NCI-H460 (cell line): ENCODE data around the gene PSMA5. TPM values are rescaled to one million over a fixed set of nuclear protein-coding genes. Genes with fewer than 3 reads are reported as not detected.
"Not testable (repeated sequence)": the region's sequence is repeated elsewhere in the genome, so short reads cannot be mapped to it uniquely, and the experiment has no call there.

Experiments
- DNase-seq: peaks from one replicate; pipeline ENCODE4 v3.0.0-alpha.2; 2016; ENCODE audit warnings: low read depth; ENCODE audit errors: extremely low read depth
- total RNA-seq: library from RNA; depleted of rRNA; stranded (reverse); fragments of >200 nt; shearing (Covaris generic); gene quantifications from 2 replicates; pipeline ENCODE4 v1.2.3, GENCODE V29; 2014

Gene PSMA5
- total RNA-seq, 1 experiment from 2014 or later, result 98.2 TPM

DNA sequence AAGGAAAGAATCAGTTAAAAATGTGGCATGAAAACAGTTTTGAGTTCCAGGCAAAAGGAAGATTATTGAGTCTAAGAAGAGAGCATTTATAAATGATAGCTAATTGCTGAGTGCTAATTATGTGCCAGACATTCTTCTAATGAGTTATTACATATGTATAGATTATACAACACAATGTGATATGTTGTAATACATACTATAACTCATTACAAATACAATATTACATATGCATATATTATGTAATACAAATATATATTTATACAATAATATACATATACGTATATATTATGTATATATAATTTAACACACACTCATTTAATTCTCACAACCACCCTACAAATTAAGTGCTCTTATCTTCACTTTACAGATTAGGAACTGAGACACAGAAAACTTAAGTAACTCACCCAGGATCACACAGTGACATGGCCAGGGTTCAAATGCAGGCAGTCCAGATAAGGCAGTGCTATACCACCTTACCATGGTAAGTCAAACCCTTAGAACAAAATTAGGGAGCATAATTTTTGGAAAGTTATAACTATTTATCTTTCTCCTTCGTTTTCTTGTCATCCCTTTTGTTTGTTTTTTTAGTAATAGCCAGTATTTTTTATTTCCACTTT is 32.5 kb downstream of the PSMA5 start:
- DNase-seq, result no peak

DNA sequence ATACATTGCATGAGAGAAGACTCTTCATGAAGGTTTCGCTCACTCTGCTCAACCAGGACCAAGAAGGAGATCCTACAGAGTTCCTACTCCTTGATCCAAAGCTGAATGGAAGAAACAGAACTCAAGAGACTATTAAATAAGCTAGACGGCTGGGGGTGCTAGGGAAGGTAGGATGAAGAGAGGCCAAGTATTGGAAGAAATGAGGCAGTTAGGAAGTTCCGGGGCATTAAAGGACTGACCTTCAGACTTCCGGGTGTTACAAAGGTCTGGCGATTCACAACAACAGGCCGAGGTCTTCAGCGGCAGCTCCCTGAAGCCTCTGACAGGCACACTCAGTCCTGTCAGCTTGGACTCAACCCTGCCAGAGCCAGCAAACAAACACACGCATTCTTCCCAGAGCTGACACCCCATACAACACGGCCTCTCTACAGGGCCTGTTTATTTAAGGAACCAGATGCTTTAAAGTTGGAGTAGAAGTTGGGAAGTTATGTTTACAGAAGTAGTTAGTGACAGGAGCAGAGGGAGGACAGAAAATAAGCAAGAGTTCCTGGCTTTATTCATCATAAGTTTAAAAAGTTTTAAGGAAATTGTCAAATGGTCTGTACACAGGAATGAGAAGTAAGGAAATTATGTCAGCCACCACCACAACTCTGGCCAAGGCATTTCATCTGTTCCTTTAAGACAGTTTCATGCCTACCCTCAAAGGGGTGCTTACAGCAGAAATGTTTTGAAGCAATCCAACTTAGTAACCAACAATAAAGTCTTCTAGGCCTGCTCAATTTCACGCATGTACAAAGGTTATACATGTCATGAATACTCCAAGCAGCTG is 33.2 kb downstream of the PSMA5 start:
- DNase-seq, result no peak

DNA sequence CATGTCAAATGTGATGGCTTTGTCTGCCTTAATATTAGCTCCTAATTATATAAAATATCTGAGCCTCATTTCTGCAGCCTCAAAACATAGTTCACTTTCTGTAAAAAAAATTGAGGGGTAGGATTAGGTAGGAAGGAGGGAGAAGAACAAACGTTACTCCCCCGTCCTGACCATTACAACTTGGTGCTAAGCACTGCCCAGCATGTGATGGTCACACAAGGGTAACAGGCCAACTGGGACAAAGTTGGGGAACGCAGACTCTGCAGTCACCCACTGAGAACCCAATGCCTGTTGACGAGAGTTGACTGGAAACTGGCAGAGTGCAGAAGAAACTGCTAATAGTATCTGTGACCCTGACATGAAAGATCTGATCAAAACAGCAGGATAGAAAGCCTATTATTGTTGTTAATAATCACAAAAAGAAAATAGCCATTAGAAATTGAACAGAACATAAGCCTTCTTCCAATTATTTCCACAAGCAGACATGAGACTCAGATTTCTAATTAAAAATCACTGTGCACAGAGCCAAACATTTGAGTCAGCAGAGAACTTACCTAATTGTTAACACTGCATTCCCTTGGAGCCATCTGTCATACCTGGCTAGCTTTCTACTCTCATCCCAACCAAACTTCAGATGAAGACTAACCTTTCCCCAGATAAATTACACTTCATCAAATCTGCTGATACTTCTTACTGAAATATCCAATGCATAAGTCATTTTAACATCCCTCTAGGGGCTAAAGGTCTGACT is 34.0 kb downstream of the PSMA5 start:
- DNase-seq, result no peak

DNA sequence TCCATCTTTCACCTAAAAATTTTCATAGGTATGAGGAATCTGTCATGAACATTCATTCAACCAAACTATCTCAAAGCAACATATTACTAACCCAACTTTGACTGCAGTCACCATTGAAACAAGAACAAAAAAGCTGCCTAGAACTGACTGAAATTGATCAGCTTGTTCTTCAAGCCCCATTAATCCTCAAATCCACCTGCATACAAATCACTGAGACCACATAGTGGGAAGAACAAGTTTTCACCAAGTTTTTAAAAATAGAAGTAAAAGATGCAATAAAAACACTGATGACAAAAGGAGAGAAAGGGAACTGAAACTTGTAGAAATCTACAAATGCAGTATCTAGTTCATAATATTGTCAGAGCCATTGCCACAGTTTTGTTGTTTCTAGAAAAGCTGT is 34.6 kb downstream of the PSMA5 start:
- no peak for DNase-seq

DNA sequence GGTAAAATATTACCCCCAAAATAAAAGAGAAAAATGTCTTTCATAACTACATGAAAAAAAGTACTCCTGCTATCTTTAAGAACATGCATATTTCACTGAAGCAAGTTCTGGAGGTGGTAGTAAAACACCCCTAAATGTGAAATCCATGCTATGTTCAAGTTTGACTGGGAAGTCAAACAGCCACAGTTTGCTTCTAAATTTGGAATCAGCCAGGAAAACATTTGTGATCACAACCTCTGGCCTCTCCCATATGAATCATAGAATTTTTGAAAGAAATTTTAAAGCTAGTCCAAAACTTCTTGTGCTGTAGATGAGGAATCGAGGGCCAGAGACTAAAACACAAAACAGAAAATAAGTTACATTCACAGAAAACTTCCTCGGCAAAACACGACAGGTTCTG is 35.1 kb downstream of the PSMA5 start:
- no peak for DNase-seq

DNA sequence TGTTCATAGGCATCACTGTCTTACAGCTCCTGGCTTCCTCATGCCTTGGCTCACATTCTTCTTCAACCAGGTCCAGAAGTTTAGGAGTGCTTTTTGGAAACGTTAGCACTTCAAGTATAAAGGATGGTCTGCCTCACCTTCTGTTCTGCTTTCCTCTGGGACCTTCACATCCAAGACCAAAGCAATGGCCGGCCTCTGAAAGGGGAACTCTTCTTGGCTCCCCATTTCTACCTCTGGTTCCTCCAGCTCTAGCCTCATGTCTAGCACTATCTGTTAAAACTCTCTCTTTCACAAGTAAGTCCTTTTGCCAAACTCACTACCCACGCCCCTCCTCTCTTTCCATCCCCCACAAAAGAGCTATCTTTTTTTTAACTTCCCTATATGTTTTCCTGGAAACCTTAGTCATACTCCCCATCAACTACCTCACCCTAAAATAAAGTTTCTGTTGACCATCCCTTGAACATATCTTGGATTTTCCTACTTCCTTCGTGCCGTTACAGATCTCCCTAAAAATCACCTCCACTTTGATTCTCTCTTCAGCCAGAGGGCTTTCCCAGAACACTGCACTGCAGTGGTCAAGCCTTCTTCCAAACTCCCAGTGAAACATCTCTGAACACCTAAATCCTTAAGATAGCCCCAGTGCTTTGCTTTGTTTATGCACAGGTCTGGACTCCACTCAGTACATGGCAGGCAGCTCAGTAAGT is 36.5 kb downstream of the PSMA5 start:
- DNase-seq, result no peak

DNA sequence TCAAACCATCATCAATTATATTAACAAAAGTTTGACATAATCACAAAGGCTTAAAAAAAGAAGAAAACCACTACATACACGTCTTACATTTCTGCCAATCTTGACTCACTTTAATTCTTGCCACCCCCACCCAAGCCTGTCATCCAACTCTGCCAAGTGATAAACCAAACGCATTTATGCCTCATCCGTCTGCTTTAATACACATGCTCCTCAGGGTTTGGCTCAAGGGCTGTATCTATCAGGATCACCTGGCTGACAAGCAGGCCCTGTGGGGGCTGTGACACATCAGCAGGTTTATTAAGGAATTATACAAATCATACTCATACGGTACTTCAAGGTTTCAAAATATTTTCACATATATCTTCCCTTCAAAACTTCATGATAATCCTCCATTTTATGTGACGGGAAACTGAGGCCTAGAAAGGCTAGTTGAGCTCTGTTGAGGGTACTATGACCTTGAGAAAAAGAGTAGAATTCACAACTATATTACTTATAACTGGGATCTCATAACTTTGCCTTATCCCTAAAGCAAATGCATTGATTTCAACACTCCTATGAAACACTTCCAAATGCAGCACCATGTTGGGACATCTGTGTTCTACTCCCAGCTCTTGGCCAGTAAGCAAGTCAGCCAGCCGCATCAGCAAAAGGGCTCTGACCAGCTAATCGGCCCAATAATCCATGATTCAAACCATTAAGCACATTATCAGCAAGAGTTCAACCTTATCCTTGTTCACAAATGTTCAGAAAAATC is 37.2 kb downstream of the PSMA5 start:
- DNase-seq, result no peak

DNA sequence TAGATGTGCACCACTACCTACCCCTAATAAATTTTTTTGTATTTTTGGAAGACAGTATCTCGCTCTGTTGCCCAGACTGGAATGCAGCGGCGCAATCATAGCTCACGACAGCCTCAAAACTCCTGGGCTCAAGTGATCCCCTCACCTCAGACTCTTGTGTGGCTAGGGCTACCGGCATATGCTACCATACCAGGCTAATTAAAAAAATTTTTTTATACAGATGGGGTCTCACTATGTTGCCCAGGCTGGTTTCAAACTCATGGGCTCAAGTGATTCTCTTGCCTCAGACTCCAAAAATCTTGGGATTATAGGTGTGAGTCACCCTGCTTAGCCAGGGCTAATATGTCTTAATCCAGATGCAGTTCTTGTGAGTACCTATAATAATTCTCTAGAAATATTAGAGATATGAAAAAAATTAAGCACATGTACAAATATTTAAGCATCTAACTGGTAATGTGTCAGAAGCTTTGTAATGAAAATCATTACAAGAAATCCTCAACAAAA is 38.0 kb downstream of the PSMA5 start:
- no peak for DNase-seq

DNA sequence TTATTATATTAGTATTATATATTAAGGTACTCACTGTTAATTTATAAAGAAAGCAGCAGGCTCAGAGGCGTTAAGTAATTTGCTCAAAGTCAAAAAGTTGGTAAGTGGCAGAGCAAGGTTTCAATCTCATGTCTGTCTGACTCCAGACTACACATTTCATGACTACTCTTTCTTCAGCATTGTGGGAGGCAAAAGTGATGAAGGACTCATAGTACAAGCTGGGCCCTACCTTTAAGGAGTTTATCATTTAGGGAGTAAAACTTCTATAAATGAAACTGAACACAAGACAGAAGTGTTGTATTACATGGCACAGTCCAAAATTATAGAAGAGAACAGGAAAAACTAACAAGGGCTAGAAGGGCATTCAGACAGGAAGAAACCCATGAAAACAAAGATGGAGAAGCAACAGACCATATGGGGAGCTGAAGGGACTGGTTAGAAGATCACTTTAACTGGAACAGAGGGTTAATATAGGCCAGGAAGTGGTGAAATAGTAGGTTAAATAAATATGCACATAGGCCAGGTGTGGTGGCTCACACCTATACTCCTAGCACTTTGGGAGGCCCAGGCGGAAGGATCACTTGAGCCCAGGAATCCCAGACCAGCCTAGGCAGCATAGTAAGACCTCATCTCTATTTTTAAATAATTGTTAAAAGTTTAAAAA is 40.1 kb downstream of the PSMA5 start:
- no peak for DNase-seq

DNA sequence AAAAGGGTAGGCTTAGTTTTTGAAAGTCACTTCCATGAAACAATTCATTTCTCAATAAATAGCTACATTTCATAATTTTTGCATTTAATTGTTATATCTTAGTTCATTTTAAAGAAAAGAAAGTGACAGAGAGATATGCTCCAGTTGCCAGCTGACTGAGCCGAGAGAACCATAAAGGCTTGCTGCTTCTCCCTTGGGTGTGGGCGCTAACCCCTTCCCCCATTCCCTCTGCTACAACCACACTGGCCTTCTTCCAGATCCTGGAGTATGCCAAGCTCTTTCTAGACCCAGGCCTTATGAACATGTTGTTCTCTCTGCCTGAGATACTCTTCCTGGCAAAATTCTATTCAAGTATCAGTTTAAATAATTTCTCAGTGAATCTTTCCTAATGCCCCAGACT is 40.8 kb downstream of the PSMA5 start:
- DNase-seq, result no peak

DNA sequence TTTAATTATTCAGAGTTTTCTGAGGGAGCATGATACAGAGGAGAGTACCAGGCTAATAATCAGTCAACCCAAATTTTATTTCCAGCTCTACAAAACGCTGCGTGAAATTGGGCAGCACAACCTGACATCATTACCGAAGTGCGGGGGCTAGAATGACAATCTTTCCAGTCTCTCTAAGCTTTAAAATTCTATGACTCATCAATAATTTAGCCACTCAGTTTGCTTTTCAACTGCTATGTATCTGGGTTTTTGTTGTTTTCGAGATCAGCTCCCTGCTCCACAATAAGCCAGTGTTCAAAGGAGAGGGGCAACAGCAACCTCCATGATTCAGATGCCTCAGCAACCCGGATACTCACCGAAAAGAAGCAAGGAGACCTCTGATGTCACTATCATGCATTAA is 42.4 kb downstream of the PSMA5 start:
- no peak for DNase-seq

DNA sequence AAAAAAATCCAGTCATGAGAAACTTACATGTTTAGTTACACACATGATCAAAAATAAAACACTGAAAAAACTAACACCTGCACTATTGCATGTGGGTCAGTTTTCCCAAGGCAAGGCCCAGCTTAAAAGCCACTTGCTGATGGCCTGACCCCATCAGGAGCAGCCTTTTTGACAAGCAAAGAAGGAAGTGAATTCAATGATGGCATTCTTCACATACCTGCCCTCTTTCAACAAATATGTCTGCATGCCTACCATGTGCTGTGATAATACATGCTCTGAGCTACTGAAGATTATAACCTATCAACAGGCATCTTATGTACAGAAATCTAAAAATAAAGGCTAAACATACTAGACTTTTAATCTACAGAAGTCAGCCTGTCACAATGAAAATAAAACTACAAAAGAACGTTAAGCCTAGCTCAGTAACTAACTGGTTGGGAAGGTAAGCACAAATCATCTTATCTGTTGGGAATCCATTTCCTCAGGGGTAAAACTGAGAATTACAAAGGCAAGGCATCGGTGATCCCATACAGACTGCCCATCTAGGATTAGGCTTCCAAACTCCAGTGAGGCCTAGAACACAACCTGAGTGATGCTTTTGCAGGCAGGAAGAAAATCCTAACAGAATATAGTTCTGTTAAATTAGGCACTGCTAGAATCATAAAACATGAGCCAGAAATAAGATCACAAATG is 43.0 kb downstream of the PSMA5 start:
- DNase-seq, result no peak

DNA sequence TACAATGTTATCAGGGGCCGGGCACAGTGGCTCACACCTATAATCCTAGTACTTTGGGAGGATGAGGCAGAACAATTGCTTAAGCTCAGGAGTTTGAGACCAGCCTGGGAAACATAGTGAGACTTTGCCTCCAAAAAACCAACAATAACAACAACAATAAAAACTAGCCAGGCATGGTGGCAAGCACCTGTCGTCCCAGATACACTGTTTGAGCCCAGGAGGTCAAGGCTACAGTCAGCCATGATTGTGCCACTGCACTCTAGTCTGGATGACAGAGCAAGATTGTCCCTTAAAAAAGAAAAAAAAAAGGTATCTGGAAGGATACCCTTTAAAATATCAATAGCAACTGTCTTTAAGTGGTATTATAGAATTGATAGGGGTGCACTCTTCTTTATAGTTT is 44.7 kb downstream of the PSMA5 start:
- no peak for DNase-seq

DNA sequence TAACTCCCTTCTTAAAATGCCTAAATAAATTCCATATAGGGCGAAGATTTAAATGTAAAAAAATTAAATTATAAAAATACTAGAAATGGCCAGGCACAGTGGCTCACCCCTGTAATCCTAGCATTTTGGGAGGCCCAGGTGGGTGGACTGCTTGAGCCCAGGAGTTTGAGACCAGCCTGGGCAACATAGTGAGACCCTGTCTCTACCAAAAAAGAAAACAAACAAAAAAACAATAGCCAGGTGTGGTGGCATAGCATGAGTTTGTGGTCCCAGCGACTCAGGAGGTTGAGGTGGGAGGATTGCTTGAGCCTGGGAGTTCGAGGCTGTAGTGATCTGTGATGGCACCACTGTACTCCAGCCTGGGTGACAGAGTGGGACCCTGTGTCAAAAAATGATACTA is 46.3 kb downstream of the PSMA5 start:
- DNase-seq, result no peak

DNA sequence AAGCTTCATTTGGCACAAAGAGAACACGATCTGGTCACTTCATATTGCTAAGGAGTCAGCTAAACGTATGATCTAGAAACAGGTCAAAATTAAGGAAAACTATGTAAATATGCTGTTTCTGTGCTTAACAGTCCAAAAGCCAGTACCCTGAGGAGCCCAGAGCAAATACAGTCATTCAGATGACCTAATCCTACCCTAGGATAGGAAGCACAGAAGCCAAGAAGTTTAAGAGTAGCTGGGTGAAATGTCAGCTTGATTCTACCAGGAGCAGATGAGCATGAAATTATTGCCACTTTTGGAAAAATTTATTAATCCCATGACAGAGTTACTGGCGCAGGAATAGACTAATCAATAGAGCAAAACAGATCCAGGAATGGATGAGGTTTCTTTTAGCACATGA is 46.8 kb downstream of the PSMA5 start:
- no peak for DNase-seq

DNA sequence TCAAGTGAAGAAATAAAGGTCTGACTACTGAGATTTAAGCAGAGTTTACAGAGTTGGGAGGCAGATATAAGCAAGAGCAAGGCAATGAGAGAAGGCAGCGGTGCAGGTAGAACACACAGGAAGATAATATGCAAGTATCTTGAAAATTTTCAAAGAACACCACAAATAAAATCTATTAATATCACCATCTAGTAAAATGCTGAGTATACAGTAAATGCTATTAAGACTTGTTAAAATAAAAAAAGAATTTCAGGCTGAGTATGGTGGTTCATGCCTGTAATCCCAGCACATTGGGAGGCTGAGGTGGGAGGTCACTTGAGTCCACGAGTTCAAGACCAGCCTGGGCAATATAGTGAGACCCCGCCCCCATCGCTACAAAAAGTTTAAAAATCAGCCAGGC is 48.5 kb downstream of the PSMA5 start:
- DNase-seq, result no peak

DNA sequence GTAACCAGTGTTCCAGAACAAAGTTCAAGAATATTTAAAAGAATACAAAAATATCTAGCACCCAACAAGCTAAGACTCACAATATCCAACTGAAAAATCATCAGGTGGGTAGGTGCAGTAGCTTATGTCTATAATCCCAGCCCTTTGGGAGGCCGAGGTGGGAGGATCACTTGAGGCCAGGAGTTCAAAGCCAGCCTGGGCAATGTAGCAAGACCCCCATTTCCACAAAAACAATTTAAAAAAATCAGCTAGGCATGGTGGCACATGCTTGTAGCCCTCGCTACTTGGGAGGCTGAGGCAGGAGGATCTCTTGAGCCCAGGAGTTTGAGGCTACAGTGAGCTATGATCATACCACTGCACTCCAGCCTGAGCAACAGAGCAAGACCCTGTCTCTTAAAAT is 52.6 kb downstream of the PSMA5 start:
- DNase-seq, result not testable (repeated sequence)

DNA sequence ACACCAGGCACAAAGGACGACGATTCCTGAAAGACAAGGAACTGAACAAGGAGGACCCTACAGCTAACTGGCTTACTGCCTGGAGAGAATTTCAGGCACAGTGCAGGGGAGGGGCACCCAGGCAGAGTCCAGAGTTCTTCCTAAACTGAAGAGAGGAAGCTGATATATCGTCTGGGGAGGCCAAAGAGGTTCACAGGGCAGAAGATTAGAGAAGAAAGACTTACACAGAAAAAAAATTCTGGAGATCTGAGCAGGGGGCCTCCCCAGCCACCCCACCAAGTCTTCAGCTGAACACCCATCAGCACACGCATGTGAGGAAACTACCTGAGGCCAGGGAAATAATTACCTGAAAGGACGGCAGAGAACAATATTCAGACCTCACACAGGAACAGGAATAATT is 53.1 kb downstream of the PSMA5 start:
- no peak for DNase-seq

DNA sequence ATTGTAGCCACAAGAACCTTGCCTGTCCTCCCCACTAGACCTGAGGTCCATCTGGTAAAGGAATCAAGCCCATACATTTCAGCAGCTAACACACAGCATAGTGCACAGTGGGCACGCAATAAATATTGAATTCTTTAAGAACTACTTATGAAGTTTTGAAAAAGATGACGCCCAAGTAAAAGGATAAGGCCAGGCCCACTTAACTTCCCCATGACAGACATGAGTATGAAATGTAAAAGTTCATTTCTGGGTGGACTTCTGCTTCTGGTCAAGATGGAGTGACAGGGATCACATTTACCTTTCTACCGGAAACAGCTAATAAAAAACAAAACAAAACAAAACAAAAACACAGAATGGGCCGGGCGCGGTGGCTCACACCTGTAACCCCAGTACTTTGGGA is 54.0 kb downstream of the PSMA5 start:
- DNase-seq, result no peak
